Fibroblast of the conjunctiva (primary cell): ENCODE data around the gene NDRG4.
"Not testable (repeated sequence)": the region's sequence is repeated elsewhere in the genome, so short reads cannot be mapped to it uniquely, and the experiment has no call there.

Experiments used
- DNase-seq: peaks from one replicate; pipeline ENCODE4 v3.0.0-alpha.2; 2010; ENCODE audit warnings: low read depth

NDRG4 gene

GRCh38 chr16:58465817-58466216, 34.1 kb upstream of the NDRG4 start:
- DNase-seq: no peak

- no peak for DNase-seq
Measured at GRCh38 chr16:58466396-58466795, 33.5 kb upstream of the NDRG4 start.

- DNase-seq: no peak
Measured at GRCh38 chr16:58467905-58468304, 32.0 kb upstream of the NDRG4 start.

GRCh38 chr16:58471209-58471975, 28.6 kb upstream of the NDRG4 start:
- no peak for DNase-seq

GRCh38 chr16:58472266-58472665, 27.7 kb upstream of the NDRG4 start:
- DNase-seq: no peak

- DNase-seq: no peak
Measured at GRCh38 chr16:58472827-58473226, 27.1 kb upstream of the NDRG4 start.

GRCh38 chr16:58474296-58474695, 25.6 kb upstream of the NDRG4 start:
- no peak for DNase-seq

GRCh38 chr16:58475091-58475619, 24.8 kb upstream of the NDRG4 start:
- no peak for DNase-seq

GRCh38 chr16:58476791-58477190, 23.2 kb upstream of the NDRG4 start:
- no peak for DNase-seq

GRCh38 chr16:58478427-58478826, 21.5 kb upstream of the NDRG4 start:
- DNase-seq: no peak

GRCh38 chr16:58481226-58481869, 18.6 kb upstream of the NDRG4 start:
- DNase-seq: no peak

- no peak for DNase-seq
Measured at GRCh38 chr16:58481931-58482330, 18.0 kb upstream of the NDRG4 start.

GRCh38 chr16:58485184-58485887, 14.6 kb upstream of the NDRG4 start:
- DNase-seq: no peak

GRCh38 chr16:58487566-58488351, 12.2 kb upstream of the NDRG4 start:
- peak; percentile 50 for DNase-seq

GRCh38 chr16:58488531-58488930, 11.4 kb upstream of the NDRG4 start:
- DNase-seq: no peak

GRCh38 chr16:58490065-58490464, 9.9 kb upstream of the NDRG4 start:
- DNase-seq: no peak

- DNase-seq: not testable (repeated sequence)
Measured at GRCh38 chr16:58490539-58490938, 9.4 kb upstream of the NDRG4 start.

- DNase-seq: no peak
Measured at GRCh38 chr16:58492066-58492465, 7.9 kb upstream of the NDRG4 start.

- DNase-seq: no peak
Measured at GRCh38 chr16:58492735-58493134, 7.2 kb upstream of the NDRG4 start.

- DNase-seq: no peak
Measured at GRCh38 chr16:58493756-58494431, 6.0 kb upstream of the NDRG4 start.

- peak; percentile 96 for DNase-seq
Measured at GRCh38 chr16:58494981-58495520, 4.9 kb upstream of the NDRG4 start.
